ENCODE results near the gene POLN. TPM values are rescaled to one million over a fixed set of nuclear protein-coding genes. Genes with fewer than 3 reads are reported as not detected.

The POLN gene
- total RNA-seq, 1 experiment from 2014 or later: 0.24 TPM

- no peak for DNase-seq (ENCODE audit: low read depth)
Measured at GRCh38 chr4:2059726-2060602, 182.0 kb downstream of the POLN start.

GRCh38 chr4:2059046-2059725 is 182.7 kb downstream of the POLN start, which contains the start of gene NAT8L:
Gene NAT8L (plus strand): TSS chr4:2059327. CDS start chr4:2059512, 185 bp downstream.
- DNase-seq (ENCODE audit: low read depth): no peak

- no peak for DNase-seq (ENCODE audit: low read depth)
Measured at GRCh38 chr4:2058264-2059045, 183.5 kb downstream of the POLN start.

- DNase-seq (ENCODE audit: low read depth): no peak
Measured at GRCh38 chr4:2057382-2058065, 184.4 kb downstream of the POLN start.

- DNase-seq (ENCODE audit: low read depth): no peak
Measured at GRCh38 chr4:2054217-2054616, 187.7 kb downstream of the POLN start.

- DNase-seq (ENCODE audit: low read depth): no peak
Measured at GRCh38 chr4:2051086-2051485, 190.8 kb downstream of the POLN start.

- DNase-seq (ENCODE audit: low read depth): no peak
Measured at GRCh38 chr4:2049811-2050210, 192.1 kb downstream of the POLN start.

- DNase-seq (ENCODE audit: low read depth): no peak
Measured at GRCh38 chr4:2049381-2049780, 192.5 kb downstream of the POLN start.

- DNase-seq (ENCODE audit: low read depth): peak; percentile 25
Measured at GRCh38 chr4:2048831-2049230, 193.1 kb downstream of the POLN start.

- no peak for DNase-seq (ENCODE audit: low read depth)
Measured at GRCh38 chr4:2047781-2048581, 193.9 kb downstream of the POLN start.

GRCh38 chr4:2047031-2047660 is 194.8 kb downstream of the POLN start:
- no peak for DNase-seq (ENCODE audit: low read depth)

- no peak for DNase-seq (ENCODE audit: low read depth)
Measured at GRCh38 chr4:2046031-2046961, 195.6 kb downstream of the POLN start.

- peak; percentile 11 for DNase-seq (ENCODE audit: low read depth)
Measured at GRCh38 chr4:2045518-2045951, 196.4 kb downstream of the POLN start.

GRCh38 chr4:2044542-2045517 is 197.1 kb downstream of the POLN start:
- no peak for DNase-seq (ENCODE audit: low read depth)

- DNase-seq (ENCODE audit: low read depth): no peak
Measured at GRCh38 chr4:2044119-2044485, 197.8 kb downstream of the POLN start.

- no peak for DNase-seq (ENCODE audit: low read depth)
Measured at GRCh38 chr4:2043396-2044118, 198.4 kb downstream of the POLN start.

GRCh38 chr4:2042947-2043395 is 198.9 kb downstream of the POLN start:
- DNase-seq (ENCODE audit: low read depth): no peak
